Calu3 (cell line): Measurements from ENCODE around the gene MICALL1. TPM values are rescaled to one million over a fixed set of nuclear protein-coding genes. Genes with fewer than 3 reads are reported as not detected.
"Not testable (repeated sequence)": the region's sequence is repeated elsewhere in the genome, so short reads cannot be mapped to it uniquely, and the experiment has no call there.

Experiments
- BruUV-seq: library from RNA; stranded (reverse); fragments of 400-500 nt; replicated peaks from 2 replicates; lab custom pipeline; 2021; lab: Mats Ljungman, UMichigan
- CTCF ChIA-PET: fragments of 300-600 bp; sonication (Branson Sonifier 250); formaldehyde crosslinking; loops from one replicate; lab custom pipeline; 2022; ENCODE audit warnings: antibody characterized with exemption; lab: Charles Lee
- DNase-seq: peaks from one replicate; pipeline ENCODE4 v3.0.0; 2022
- H3K27ac Mint-ChIP-seq: one replicate; pipeline ENCODE4 v1.8.0; 2022; ENCODE audit warnings: mixed read lengths; ENCODE audit not compliant: unreplicated experiment
- H3K27me3 Mint-ChIP-seq: one replicate; pipeline ENCODE4 v1.8.0; 2022; ENCODE audit warnings: mixed read lengths; ENCODE audit not compliant: unreplicated experiment
- H3K36me3 Mint-ChIP-seq: one replicate; pipeline ENCODE4 v1.8.0; 2022; ENCODE audit warnings: mild to moderate bottlenecking, moderate library complexity, mixed read lengths; ENCODE audit not compliant: insufficient read depth, unreplicated experiment
- H3K4me1 Mint-ChIP-seq: one replicate; pipeline ENCODE4 v1.8.0; 2022; ENCODE audit warnings: mild to moderate bottlenecking, low read depth, mixed read lengths; ENCODE audit not compliant: unreplicated experiment
- H3K4me3 Mint-ChIP-seq: one replicate; pipeline ENCODE4 v1.8.0; 2022; ENCODE audit warnings: mild to moderate bottlenecking, low read depth, moderate library complexity, mixed read lengths; ENCODE audit not compliant: unreplicated experiment
- H3K9me3 Mint-ChIP-seq: one replicate; pipeline ENCODE4 v1.8.0; 2022; ENCODE audit warnings: low read depth, mixed read lengths; ENCODE audit not compliant: unreplicated experiment
- CTCF ChIP-seq: fragments of 200-600 bp; IDR thresholded peaks from one replicate; pipeline ENCODE4 v1.8.0; 2022; ENCODE audit warnings: antibody characterized with exemption; ENCODE audit not compliant: unreplicated experiment
- intact Hi-C: fragments of 100-400 bp; cut with micrococcal nuclease; formaldehyde crosslinking; loops from one replicate; pipeline ENCODE4 v1.10.0; 2022; ENCODE audit not compliant: unreplicated experiment
- total RNA-seq: library from RNA; stranded (reverse); gene quantifications from 2 replicates; pipeline ENCODE4 v1.2.3, GENCODE V29; 2022

MICALL1 gene
- total RNA-seq, 1 experiment from 2014 or later, result 69.7 TPM

DNA sequence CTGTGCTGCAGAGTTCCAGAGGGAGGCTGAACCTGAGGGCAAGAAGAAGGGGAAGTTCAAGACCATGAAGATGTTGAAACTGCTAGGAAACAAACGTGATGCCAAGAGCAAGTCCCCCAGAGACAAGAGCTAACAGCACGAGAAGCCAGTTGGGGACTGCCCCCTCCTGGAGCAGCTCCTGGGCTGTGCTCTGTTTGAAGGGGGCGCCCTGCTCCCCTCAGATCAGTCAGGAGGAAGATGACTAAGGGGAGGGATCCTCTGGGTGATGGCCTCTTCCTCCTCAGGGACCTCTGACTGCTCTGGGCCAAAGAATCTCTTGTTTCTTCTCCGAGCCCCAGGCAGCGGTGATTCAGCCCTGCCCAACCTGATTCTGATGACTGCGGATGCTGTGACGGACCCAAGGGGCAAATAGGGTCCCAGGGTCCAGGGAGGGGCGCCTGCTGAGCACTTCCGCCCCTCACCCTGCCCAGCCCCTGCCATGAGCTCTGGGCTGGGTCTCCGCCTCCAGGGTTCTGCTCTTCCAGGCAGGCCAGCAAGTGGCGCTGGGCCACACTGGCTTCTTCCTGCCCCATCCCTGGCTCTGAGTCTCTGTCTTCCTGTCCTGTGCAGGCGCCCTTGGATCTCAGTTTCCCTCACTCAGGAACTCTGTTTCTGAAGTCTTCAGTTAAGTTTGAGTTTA, 34.7 kb downstream of the MICALL1 start:
- Mint-ChIP-seq H3K27ac (no peak overlapping the region), H3K4me1 (no peaks in the 10 kb centered on the region), H3K36me3 (peaks cover 82% of the 10 kb centered on the region), H3K4me3 (no peak overlapping the region), H3K27me3 (no peaks in the 10 kb centered on the region), H3K9me3 (no peaks in the 10 kb centered on the region)
- no peak for TF ChIP-seq CTCF
- no TSS peak for BruUV-seq
- intact Hi-C loops, result no loop called here
- no peak for DNase-seq
- CTCF ChIA-PET, result interaction anchor here (0.5 kb wide), 1 partner anchor 712 kb away, joined by 5 read pairs; no protein-coding TSS in a partner anchor

DNA sequence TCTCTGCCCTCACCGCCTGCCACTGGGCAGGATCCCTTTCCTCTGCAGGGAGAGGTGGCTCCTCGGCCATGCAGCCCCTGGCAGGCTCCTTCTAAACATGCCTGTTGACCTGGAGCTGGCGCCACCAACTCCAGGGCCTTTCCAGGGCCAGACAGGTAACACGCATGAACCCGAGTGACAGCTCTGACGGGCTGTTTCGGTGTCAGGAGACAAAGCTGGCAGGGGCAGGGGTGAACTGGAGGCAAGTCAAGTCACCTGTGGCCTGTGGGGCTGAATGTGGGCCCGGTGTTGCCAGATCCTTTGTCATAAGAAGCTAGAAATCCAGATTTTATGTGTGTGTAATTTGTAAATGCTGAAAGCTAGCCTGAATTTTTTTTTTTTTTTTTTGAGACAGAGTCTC, 36.0 kb downstream of the MICALL1 start:
- H3K27me3 Mint-ChIP-seq, result no peaks in the 10 kb centered on the region
- H3K9me3 Mint-ChIP-seq, result no peaks in the 10 kb centered on the region
- no peak for TF ChIP-seq CTCF
- H3K36me3 Mint-ChIP-seq, result peaks cover 75% of the 10 kb centered on the region
- intact Hi-C loops, result no loop called here
- no peak overlapping the region for H3K4me3 Mint-ChIP-seq
- CTCF ChIA-PET, result no interaction called here
- H3K27ac Mint-ChIP-seq, result no peak overlapping the region
- no peaks in the 10 kb centered on the region for H3K4me1 Mint-ChIP-seq
- DNase-seq, result no peak
- BruUV-seq, result no TSS peak

- Mint-ChIP-seq H3K27me3 (no peaks in the 10 kb centered on the region), H3K9me3 (no peaks in the 10 kb centered on the region), H3K27ac (no peak overlapping the region), H3K36me3 (peaks cover 64% of the 10 kb centered on the region), H3K4me1 (no peaks in the 10 kb centered on the region), H3K4me3 (no peak overlapping the region)
- intact Hi-C loops, result no loop called here
- BruUV-seq, result no TSS peak
- no peak for TF ChIP-seq CTCF
- DNase-seq, result no peak
- CTCF ChIA-PET, result interaction anchor here (2.2 kb wide), 1 partner anchor 11 kb away, joined by 8 read pairs; the partner anchor contains the start of genes C22orf23 and POLR2F
These were observed 37.2 kb downstream of the MICALL1 start for GRCh38 chr22:37943136-37943824.

DNA sequence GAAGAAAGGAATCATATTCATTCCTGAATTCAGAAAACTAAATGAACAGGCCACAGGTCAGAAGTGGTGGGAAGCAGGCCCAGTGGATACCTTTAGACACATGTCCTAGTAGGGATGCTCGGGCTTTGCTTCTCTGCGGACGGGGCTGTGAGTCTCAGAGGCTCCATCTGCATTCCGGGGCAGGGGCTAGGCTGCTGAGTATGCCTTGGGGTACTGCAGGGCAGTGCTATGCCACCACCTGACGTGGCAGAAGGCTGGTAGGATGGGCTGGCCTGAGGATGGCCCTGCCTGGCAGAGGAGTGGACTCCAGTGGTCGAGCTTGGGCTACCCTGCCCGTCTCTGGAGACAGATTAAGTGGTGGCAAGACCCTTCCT, 37.7 kb downstream of the MICALL1 start:
- no peak for DNase-seq
- TF ChIP-seq CTCF, result no peak
- Mint-ChIP-seq H3K27me3 (no peaks in the 10 kb centered on the region), H3K36me3 (peaks cover 60% of the 10 kb centered on the region), H3K4me3 (no peak overlapping the region), H3K27ac (no peak overlapping the region), H3K9me3 (no peaks in the 10 kb centered on the region), H3K4me1 (no peaks in the 10 kb centered on the region)
- CTCF ChIA-PET, result interaction anchor here (2.2 kb wide), 1 partner anchor 10 kb away, joined by 8 read pairs; the partner anchor contains the start of genes C22orf23 and POLR2F
- TSS peak; percentile 13 for BruUV-seq
- intact Hi-C loops, result no loop called here

DNA sequence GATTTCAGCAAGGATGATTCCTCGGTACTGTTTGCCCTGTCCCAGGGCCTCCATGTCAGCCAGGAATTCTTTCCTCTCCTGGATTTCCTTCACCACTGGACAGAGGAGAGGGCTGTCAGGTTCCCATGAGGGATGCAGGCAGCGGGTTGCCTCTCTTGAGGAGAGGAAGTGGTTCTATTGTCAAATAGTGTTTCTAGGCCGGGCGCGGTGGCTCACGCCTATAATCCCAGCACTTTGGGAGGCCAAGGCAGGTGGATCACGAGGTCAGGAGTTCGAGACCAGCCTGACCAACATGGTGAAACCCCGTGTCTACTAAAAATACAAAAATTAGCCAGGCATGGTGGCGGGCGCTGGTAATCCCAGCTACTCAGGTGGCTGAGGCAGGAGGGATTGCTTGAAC, 38.3 kb downstream of the MICALL1 start:
- H3K27me3 Mint-ChIP-seq, H3K4me3 Mint-ChIP-seq, H3K27ac Mint-ChIP-seq, H3K4me1 Mint-ChIP-seq, DNase-seq, intact Hi-C loops, H3K9me3 Mint-ChIP-seq, BruUV-seq: not testable (repeated sequence)
- peaks cover 55% of the 10 kb centered on the region for H3K36me3 Mint-ChIP-seq
- CTCF ChIA-PET, result interaction anchor here (2.2 kb wide), 1 partner anchor 9 kb away, joined by 8 read pairs; the partner anchor contains the start of genes C22orf23 and POLR2F

GRCh38 chr22:37947142-37947795, 41.2 kb downstream of the MICALL1 start:
- not testable (repeated sequence) for H3K4me1 Mint-ChIP-seq, H3K4me3 Mint-ChIP-seq

More at GRCh38 chr22:37947142-37947795, 41.2 kb downstream of the MICALL1 start:
- intact Hi-C loops, H3K9me3 Mint-ChIP-seq, DNase-seq, H3K27me3 Mint-ChIP-seq, BruUV-seq, H3K27ac Mint-ChIP-seq: not testable (repeated sequence)
- peaks cover 28% of the 10 kb centered on the region for H3K36me3 Mint-ChIP-seq
- CTCF ChIA-PET, result interaction anchor here (0.5 kb wide), 1 partner anchor 90 kb away, joined by 5 read pairs; no protein-coding TSS in a partner anchor
